SK-MEL-5 (cell line): Measurements from ENCODE around the gene SLC7A11. TPM values are rescaled to one million over a fixed set of nuclear protein-coding genes. Genes with fewer than 3 reads are reported as not detected.

Experiments
- DNase-seq: peaks from one replicate; pipeline ENCODE4 v3.0.0-alpha.2; 2016; ENCODE audit warnings: low read depth, low spot score
- in situ Hi-C: cut with HindIII; loops from 2 replicates; pipeline ENCODE4 v1.10.0; 2016; ENCODE audit warnings: low sequenced_read_pairs, high pct_unique_total_duplicates, low pct_unique_long_range_greater_than_20kb
- polyA plus RNA-seq, 2 experiments: library from polyadenylated mRNA; depleted of rRNA; stranded (reverse); fragments of >200 nt; gene quantifications; 2 replicates each; pipeline ENCODE4 v1.2.3, GENCODE V29; 2015
- total RNA-seq: library from RNA; depleted of rRNA; stranded (reverse); fragments of >200 nt; shearing (Covaris generic); gene quantifications from 2 replicates; pipeline ENCODE4 v1.2.3, GENCODE V29; 2014; rRNA removed

The SLC7A11 gene
- total RNA-seq: 52.1 and 53.5 TPM in 2 replicates
- 34.5 and 47.1 TPM in 2 replicates for polyA plus RNA-seq (2015; cell fraction: cytosol; rRNA removed)
- 23.1 and 27.6 TPM in 2 replicates for polyA plus RNA-seq (2015; cell fraction: nucleus; rRNA removed)

GRCh38 chr4:138242076-138242833, at the start of gene SLC7A11:
Gene SLC7A11 (minus strand): TSS chr4:138242349. CDS start chr4:138242069, 280 bp downstream.
- peak; percentile 96 for DNase-seq
- in situ Hi-C loops: no loop called here

DNA sequence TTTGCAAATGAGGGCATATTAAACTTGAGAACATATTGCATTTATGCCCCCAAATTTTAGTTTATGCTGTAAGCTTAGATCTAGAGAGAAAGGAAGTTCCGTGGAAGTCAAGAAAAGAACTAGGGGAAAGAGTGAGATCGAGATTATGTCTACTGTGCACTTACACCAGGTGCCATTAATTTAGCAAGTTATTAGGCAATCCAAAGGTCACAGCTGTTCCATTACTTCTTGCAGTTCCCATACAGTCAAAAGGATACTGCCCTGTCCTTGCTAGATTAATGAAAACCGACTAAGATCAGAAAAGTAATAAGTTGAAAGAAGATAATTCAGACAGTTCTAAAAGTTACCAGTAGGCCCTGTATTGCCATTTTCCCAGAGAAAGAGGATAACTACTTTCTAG, 49.3 kb upstream of the SLC7A11 start:
- in situ Hi-C loops: no loop called here
- DNase-seq: no peak

DNA sequence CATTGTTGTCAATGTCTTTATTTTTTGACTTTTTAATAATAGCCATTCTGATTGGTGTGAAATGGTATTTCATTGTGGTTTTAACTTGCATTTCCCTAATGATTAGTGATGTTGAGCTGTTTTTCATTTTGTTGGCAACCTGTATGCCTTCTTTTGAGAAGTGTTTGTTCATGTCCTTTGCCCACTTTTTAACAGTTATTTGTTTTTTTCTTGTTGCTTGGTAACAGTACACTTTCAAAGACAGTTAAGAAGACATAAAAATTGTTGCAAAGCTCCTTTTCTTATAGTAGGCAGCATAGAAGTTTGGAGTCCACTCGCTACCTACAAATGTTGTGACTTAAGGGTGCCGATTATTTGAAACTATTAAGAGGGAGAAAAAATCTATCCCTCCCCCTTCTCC, 48.7 kb upstream of the SLC7A11 start:
- in situ Hi-C loops: no loop called here
- DNase-seq: no peak

- no peak for DNase-seq
- in situ Hi-C loops: no loop called here
Measured at GRCh38 chr4:138279286-138279685, 37.1 kb upstream of the SLC7A11 start.

GRCh38 chr4:138277133-138277532, 35.0 kb upstream of the SLC7A11 start:
- in situ Hi-C loops: no loop called here
- DNase-seq: no peak

- no peak for DNase-seq
- in situ Hi-C loops: no loop called here
Measured at GRCh38 chr4:138275963-138276621, 33.9 kb upstream of the SLC7A11 start.

- no peak for DNase-seq
- in situ Hi-C loops: no loop called here
Measured at GRCh38 chr4:138275216-138275615, 33.1 kb upstream of the SLC7A11 start.

- in situ Hi-C loops: no loop called here
- DNase-seq: no peak
Measured at GRCh38 chr4:138269175-138269574, 27.0 kb upstream of the SLC7A11 start.

DNA sequence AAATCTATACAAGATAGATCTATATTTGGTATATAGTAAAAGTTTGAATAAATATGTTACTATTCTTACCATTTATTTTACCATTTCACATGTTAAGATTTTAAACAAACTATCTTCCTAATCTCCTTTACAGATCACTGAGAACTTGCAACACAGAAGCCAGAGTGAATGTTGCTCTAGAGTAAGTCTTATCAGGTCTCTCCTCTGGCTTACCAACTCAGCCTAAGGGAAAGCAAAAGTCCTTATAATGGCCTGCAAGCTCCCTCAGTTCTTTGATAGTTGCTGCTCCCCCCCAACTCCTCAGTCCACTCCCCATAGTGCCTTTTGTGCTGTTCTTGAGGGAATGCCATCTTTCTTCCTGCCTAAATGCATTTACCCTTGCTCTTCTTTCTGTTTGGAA, 25.7 kb upstream of the SLC7A11 start:
- in situ Hi-C loops: no loop called here
- no peak for DNase-seq

- in situ Hi-C loops: no loop called here
- DNase-seq: no peak
Measured at GRCh38 chr4:138266948-138267347, 24.8 kb upstream of the SLC7A11 start.

DNA sequence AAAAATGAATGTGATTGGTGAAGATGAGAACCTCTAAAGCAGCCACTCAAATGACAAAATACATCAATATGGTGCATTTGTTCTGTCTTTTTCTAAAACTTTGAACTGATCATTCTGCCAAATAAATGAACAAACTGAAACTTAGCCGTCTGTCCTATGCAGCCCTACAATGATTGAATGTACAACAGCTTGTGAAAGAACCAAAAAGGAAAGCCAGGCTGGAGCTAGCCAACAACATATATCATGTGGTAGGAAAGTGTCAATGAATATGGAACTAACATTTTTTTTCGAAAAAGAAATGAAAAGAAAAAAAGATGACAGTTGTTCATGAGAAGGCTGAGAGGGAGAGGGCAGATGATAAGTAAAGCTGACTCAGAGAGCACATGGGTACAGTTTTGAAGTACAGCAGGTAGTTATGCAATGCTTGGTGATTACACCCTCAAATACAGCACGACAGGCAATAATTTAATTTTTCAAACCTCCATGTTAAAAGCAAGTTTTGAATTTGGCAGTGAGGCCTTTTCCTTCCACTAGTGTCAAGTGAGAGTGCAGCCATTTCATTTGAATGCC, 21.2 kb upstream of the SLC7A11 start:
- in situ Hi-C loops: no loop called here
- DNase-seq: no peak

GRCh38 chr4:138262469-138262868, 20.3 kb upstream of the SLC7A11 start:
- in situ Hi-C loops: no loop called here
- DNase-seq: peak; percentile 26

GRCh38 chr4:138262030-138262429, 19.9 kb upstream of the SLC7A11 start:
- DNase-seq: no peak
- in situ Hi-C loops: no loop called here

GRCh38 chr4:138259824-138260223, 17.7 kb upstream of the SLC7A11 start:
- in situ Hi-C loops: no loop called here
- no peak for DNase-seq

DNA sequence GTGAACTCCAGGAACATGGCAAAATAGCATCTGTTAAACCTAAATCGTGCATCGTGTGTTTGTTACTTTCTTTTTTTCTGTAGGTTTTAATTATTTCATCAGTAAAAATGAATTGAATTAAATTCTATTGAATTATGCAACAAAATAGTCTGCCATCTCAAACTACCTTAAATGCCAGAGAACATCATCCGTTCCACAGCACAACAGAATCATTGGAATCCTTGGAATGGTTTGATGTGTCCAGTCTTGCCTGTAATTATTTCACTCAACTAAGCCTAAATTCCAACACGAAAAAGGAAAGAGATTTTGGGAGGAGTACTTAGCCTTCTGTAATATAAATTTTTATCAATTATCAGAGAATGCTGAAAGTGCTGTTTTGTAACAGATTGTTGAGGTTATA, 17.1 kb upstream of the SLC7A11 start:
- no peak for DNase-seq
- in situ Hi-C loops: no loop called here

- in situ Hi-C loops: no loop called here
- no peak for DNase-seq
Measured at GRCh38 chr4:138256608-138257007, 14.5 kb upstream of the SLC7A11 start.

- in situ Hi-C loops: no loop called here
- DNase-seq: no peak
Measured at GRCh38 chr4:138255917-138256597, 13.9 kb upstream of the SLC7A11 start.

GRCh38 chr4:138252551-138252950, 10.4 kb upstream of the SLC7A11 start:
- in situ Hi-C loops: no loop called here
- no peak for DNase-seq
